GM08714 (cell line): Measurements from ENCODE around the gene FGD4.
A peak's percentile ranks its signal among the peaks of the same experiment; 100 is the strongest.

Experiments used
- H3K4me3 ChIP-seq: fragments of 200-500 bp; sonication (Bioruptor generic); 2 replicates; pipeline ENCODE4 v1.5.1; 2014; ENCODE audit warnings: mild to moderate bottlenecking, low read length, inconsistent platforms
- ZNF274 ChIP-seq: IDR thresholded peaks from 2 replicates; pipeline ENCODE4 v1.6.1; 2012; ENCODE audit warnings: mild to moderate bottlenecking, low read depth, low read length

The FGD4 gene

GRCh38 chr12:32399370-32400113 lies at the start of gene FGD4:
Gene FGD4, plus strand, starts transcription at chr12:32399558.
- H3K4me3 ChIP-seq: peak within 1 kb of the TSS; percentile 65
- no peak for TF ChIP-seq ZNF274

GRCh38 chr12:32353540-32353939 lies 45.8 kb upstream of the FGD4 start:
- TF ChIP-seq ZNF274: no peak
- H3K4me3 ChIP-seq: no peak overlapping the region

GRCh38 chr12:32357601-32358249 lies 41.6 kb upstream of the FGD4 start:
- no peak overlapping the region for H3K4me3 ChIP-seq
- no peak for TF ChIP-seq ZNF274

- no peak for TF ChIP-seq ZNF274
- no peak overlapping the region for H3K4me3 ChIP-seq
Observed at GRCh38 chr12:32360956-32361355, 38.4 kb upstream of the FGD4 start.

GRCh38 chr12:32362892-32363291 lies 36.5 kb upstream of the FGD4 start:
- H3K4me3 ChIP-seq: no peak overlapping the region
- no peak for TF ChIP-seq ZNF274

GRCh38 chr12:32365473-32366064 lies 33.8 kb upstream of the FGD4 start:
- no peak for TF ChIP-seq ZNF274
- H3K4me3 ChIP-seq: no peak overlapping the region

GRCh38 chr12:32366714-32367113 lies 32.6 kb upstream of the FGD4 start:
- H3K4me3 ChIP-seq: no peak overlapping the region
- no peak for TF ChIP-seq ZNF274

- no peak for TF ChIP-seq ZNF274
- no peak overlapping the region for H3K4me3 ChIP-seq
Observed at GRCh38 chr12:32367381-32367780, 32.0 kb upstream of the FGD4 start.

- H3K4me3 ChIP-seq: no peak overlapping the region
- TF ChIP-seq ZNF274: no peak
Observed at GRCh38 chr12:32369202-32369601, 30.2 kb upstream of the FGD4 start.

- TF ChIP-seq ZNF274: no peak
- H3K4me3 ChIP-seq: no peak overlapping the region; the same call in 1 of the 2 replicates
Observed at GRCh38 chr12:32377344-32378055, 21.9 kb upstream of the FGD4 start.

- TF ChIP-seq ZNF274: no peak
- H3K4me3 ChIP-seq: no peak overlapping the region
Observed at GRCh38 chr12:32379213-32379612, 20.1 kb upstream of the FGD4 start.

GRCh38 chr12:32379667-32380066 lies 19.7 kb upstream of the FGD4 start:
- no peak overlapping the region for H3K4me3 ChIP-seq
- TF ChIP-seq ZNF274: no peak

GRCh38 chr12:32382226-32382625 lies 17.1 kb upstream of the FGD4 start:
- H3K4me3 ChIP-seq: no peak overlapping the region
- TF ChIP-seq ZNF274: no peak

- TF ChIP-seq ZNF274: no peak
- H3K4me3 ChIP-seq: peak overlapping the region; percentile 21; the same call in 1 of the 2 replicates
Observed at GRCh38 chr12:32390572-32391219, 8.7 kb upstream of the FGD4 start.
